Large intestine (tissue), 12 donors: ENCODE measurements around the gene KMT5B. TPM values are rescaled to one million over a fixed set of nuclear protein-coding genes. Genes with fewer than 3 reads are reported as not detected.
A peak's percentile ranks its signal among the peaks of the same experiment; 100 is the strongest.

ENCODE experiments used
- DNase-seq, 2 donors: peaks; one replicate each; pipeline versions ENCODE4 v3.0.0 to v3.0.0-alpha.2; 2013
- H3K27ac ChIP-seq: one replicate; pipeline ENCODE4 v1.5.1; 2013; ENCODE audit warnings: low read length
- H3K27me3 ChIP-seq: 2 replicates; pipeline ENCODE4 v1.6.1; 2013; ENCODE audit warnings: low read length; ENCODE audit not compliant: control insufficient read depth, insufficient read depth
- H3K36me3 ChIP-seq: 2 replicates; pipeline ENCODE4 v1.6.1; 2013; ENCODE audit warnings: low read length; ENCODE audit not compliant: control insufficient read depth, insufficient read depth
- H3K4me1 ChIP-seq: one replicate; pipeline ENCODE4 v1.6.1; 2013; ENCODE audit warnings: low read length; ENCODE audit not compliant: control insufficient read depth, insufficient read depth
- H3K4me3 ChIP-seq: one replicate; pipeline ENCODE4 v1.5.1; 2013; ENCODE audit warnings: low read length
- H3K9me3 ChIP-seq: one replicate; pipeline ENCODE4 v1.6.1; 2013; ENCODE audit warnings: mild to moderate bottlenecking, low read depth, low read length, moderate library complexity; ENCODE audit not compliant: control insufficient read depth
- WGBS: methylation state at CpG from one replicate; pipeline ENCODE4 v1.1.5; 2013; ENCODE audit warnings: low lambda C conversion rate; ENCODE audit not compliant: insufficient coverage; 5-methylcytosine and 5-hydroxymethylcytosine counted together
- long read RNA-seq, 11 donors: transcript quantifications; one replicate each; lab custom pipeline, GENCODE V29; 2026
- polyA plus RNA-seq: library from polyadenylated mRNA; unstranded; fragments of 120-200 nt; gene quantifications from one replicate; pipeline ENCODE4 v1.2.1, GENCODE V29; 2013

KMT5B gene
- polyA plus RNA-seq: 52.9 TPM
- long read RNA-seq, donor 1: 0 reads
- long read RNA-seq, donor 2, partial matches to known transcripts: 5 of 8 reads
- long read RNA-seq, donor 2, other reads (novel, unspliced or antisense): 0 of 8 reads
- long read RNA-seq, donor 3: 0 reads
- long read RNA-seq, donor 4, partial matches to known transcripts: 0 of 1 reads
- long read RNA-seq, donor 4, other reads (novel, unspliced or antisense): 0 of 1 reads
- long read RNA-seq, donor 5, partial matches to known transcripts: 0 of 2 reads
- long read RNA-seq, donor 5, other reads (novel, unspliced or antisense): 0 of 2 reads
- long read RNA-seq, donor 6, partial matches to known transcripts: 0 of 1 reads
- long read RNA-seq, donor 6, other reads (novel, unspliced or antisense): 0 of 1 reads
- long read RNA-seq, donor 7: 0 reads
- long read RNA-seq, donor 8: 0 reads
- long read RNA-seq, donor 9: 0 reads
- long read RNA-seq, donor 10, partial matches to known transcripts: 6 of 10 reads
- long read RNA-seq, donor 10, other reads (novel, unspliced or antisense): 0 of 10 reads
- long read RNA-seq, donor 11: 0 reads

GRCh38 chr11:68213135-68213515 is at the start of gene KMT5B:
TSS of gene KMT5B (minus strand) at chr11:68213296. CDS start at chr11:68190076, 23,220 bp downstream.
- Histone ChIP-seq H3K36me3 (no peaks in the 10 kb centered on the region), H3K4me1 (peaks cover 35% of the 10 kb centered on the region), H3K9me3 (peaks cover 3% of the 10 kb centered on the region), H3K27me3 (peaks cover 2% of the 10 kb centered on the region), H3K4me3 (peak within 1 kb of the TSS; percentile 86), H3K27ac (peak within 1 kb of the TSS; percentile 80)
- WGBS: no CpG with 5 or more reads among the region's 60 CpGs
- no peak for DNase-seq

DNA sequence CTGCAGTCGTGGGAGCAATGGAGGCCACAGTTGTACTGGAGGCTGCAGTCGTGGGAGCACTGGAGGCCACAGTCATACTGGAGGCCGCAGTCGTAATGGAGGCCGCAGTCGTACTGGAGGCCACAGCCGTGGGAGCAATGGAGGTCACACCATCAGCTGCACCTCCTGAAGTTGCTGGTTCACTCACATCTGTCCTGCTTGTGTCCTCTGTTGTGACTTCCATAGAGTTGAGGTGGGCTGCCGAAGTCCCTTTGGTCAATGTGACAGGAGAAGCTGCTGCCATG is 49.4 kb upstream of the KMT5B start:
- H3K4me1 ChIP-seq: peaks cover 6% of the 10 kb centered on the region
- H3K4me3 ChIP-seq: no peak overlapping the region
- no peaks in the 10 kb centered on the region for H3K27me3 ChIP-seq
- H3K36me3 ChIP-seq: peaks cover 71% of the 10 kb centered on the region
- no peak overlapping the region for H3K27ac ChIP-seq
- no peaks in the 10 kb centered on the region for H3K9me3 ChIP-seq
- DNase-seq: no peak
- no CpG with 5 or more reads among the region's 8 CpGs for WGBS

DNA sequence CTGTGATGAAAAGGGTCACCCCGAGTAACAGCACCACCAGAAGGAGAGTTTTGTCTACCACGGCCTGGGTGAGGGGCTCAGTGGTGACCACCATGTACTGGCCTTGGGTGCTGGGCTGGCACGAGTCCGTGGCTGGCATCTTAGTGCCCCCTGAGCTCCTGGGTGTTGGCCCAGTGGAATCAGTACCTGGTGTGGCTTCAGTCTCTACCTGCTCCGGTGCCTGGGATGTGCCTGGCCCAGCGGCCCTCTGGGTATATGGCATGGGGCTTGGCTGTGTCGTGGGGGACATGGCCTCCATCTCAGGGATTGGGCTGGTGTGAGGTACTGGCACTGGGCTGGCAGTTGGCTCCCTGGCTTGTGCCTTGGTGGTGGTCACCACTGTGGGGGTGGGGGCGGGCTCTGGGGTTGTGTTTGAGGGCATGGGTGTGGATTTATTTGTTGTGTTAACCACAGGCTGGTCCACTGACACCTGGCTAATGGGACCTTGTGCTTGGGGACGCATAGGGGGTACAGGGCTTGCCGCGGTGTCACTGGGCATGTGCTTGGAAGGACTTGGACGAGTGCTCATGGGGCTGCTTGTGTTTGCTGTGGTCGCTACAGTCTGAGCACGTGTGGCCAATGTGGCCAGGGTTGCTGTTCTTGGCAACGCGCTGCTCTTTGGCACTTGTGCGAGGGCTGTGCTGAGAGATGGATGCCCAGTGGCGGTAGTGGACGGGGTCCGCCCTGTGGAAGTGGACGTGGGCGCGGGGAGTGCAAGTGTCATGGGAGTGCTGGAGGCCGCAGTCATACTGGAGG is 48.9 kb upstream of the KMT5B start:
- Histone ChIP-seq H3K36me3 (peaks cover 66% of the 10 kb centered on the region), H3K27me3 (no peaks in the 10 kb centered on the region), H3K4me3 (no peak overlapping the region), H3K27ac (no peak overlapping the region), H3K4me1 (peaks cover 11% of the 10 kb centered on the region), H3K9me3 (no peaks in the 10 kb centered on the region)
- DNase-seq: no peak
- WGBS: no CpG with 5 or more reads among the region's 24 CpGs

DNA sequence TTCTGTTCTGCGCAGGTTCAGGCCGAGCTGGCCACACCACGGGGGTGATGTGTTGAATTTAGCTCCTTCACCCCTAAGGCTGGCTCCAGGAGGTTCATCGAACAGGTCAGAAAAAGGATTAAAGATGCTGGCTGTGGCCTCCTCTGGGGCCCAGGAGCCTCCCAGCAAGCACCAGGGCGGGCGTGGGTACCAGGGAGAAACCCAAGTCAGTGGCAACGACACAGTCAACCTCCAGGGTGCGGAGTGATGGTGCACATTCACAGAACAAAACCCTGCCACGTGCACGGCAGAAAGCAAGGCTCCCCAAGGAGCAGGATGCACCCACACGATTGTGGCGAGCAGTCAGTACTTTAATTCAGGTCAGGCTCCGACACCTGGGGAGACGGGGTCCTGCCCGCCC is 47.9 kb upstream of the KMT5B start:
- no peak overlapping the region for H3K4me3 ChIP-seq
- H3K36me3 ChIP-seq: peaks cover 57% of the 10 kb centered on the region
- WGBS: no CpG with 5 or more reads among the region's 15 CpGs
- no peak for DNase-seq
- no peaks in the 10 kb centered on the region for H3K27me3 ChIP-seq
- H3K27ac ChIP-seq: no peak overlapping the region
- no peaks in the 10 kb centered on the region for H3K9me3 ChIP-seq
- H3K4me1 ChIP-seq: peaks cover 16% of the 10 kb centered on the region

- Histone ChIP-seq H3K27ac (no peak overlapping the region), H3K4me1 (peaks cover 16% of the 10 kb centered on the region), H3K4me3 (no peak overlapping the region), H3K36me3 (peaks cover 52% of the 10 kb centered on the region), H3K9me3 (no peaks in the 10 kb centered on the region), H3K27me3 (no peaks in the 10 kb centered on the region)
- WGBS: no CpG with 5 or more reads among the region's 6 CpGs
- DNase-seq: no peak
Measured at GRCh38 chr11:68260484-68260883, 47.4 kb upstream of the KMT5B start.

DNA sequence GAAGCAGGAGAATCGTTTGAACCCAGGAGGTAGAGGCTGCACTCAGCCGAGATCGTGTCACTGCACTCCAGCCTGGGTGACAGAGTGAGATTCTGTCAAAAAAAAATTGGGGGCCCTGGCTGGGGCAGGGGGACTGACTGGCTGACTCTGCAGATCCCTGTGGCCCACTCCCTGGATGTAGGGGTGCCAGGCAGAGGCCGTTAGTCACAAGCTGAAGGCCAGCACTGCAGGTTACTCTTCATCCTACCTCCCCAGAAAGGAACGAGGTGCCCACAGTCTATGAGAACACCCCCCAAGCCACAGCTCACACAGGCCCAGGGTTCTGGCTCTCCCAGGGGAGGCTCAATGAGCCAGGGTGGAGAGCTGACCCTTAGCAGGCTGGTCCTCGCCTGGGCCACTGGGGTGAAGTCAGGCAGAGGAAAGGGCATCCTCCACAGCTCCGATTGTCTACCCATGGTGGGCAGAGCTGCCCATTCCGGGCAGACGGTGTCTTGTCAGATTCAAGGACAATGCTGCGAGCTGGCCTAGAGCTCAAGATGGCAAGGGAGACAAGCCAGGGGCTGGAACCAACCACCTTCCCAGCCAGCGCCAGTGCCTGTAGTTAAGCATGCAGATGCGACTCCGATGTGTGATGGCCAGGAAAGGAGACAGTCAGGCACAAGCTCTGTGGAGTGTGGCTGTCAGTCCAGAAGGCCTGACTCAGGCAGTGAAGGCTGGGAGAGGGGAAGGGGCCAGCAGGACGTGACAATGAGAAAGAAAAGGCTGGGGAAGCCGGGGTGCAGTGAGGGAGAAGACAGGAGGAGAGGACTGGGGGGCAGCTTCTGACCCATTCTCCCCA is 46.2 kb upstream of the KMT5B start:
- Histone ChIP-seq H3K27ac (no peak overlapping the region), H3K27me3 (no peaks in the 10 kb centered on the region), H3K4me1 (peaks cover 16% of the 10 kb centered on the region), H3K36me3 (peaks cover 43% of the 10 kb centered on the region), H3K4me3 (no peak overlapping the region), H3K9me3 (no peaks in the 10 kb centered on the region)
- DNase-seq: no peak
- 33% methylated on average over 1 of the region's 15 CpGs for WGBS

DNA sequence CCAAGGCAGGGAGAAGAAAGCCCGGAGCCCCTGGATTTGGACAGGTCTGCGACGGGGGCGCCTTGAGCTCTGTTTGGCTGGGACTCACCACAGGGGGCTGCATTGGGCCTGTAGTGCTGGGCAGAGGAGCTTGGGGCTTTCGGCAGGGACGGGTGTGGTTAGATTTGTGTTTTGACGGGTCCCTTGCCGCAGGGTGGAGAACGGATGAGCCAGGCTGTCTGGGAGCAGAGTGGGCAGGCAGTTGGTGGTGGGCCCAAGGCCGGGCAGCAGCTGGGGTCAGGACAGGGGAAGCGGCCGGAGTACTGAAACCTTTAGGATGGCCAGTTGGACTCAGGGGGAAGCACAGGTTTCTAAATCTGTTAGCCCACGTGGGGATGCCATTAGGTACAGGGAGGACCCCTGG is 45.3 kb upstream of the KMT5B start:
- Histone ChIP-seq H3K9me3 (no peaks in the 10 kb centered on the region), H3K36me3 (peaks cover 35% of the 10 kb centered on the region), H3K27ac (no peak overlapping the region), H3K4me1 (peaks cover 16% of the 10 kb centered on the region), H3K27me3 (no peaks in the 10 kb centered on the region), H3K4me3 (no peak overlapping the region)
- no CpG with 5 or more reads among the region's 13 CpGs for WGBS
- no peak for DNase-seq

DNA sequence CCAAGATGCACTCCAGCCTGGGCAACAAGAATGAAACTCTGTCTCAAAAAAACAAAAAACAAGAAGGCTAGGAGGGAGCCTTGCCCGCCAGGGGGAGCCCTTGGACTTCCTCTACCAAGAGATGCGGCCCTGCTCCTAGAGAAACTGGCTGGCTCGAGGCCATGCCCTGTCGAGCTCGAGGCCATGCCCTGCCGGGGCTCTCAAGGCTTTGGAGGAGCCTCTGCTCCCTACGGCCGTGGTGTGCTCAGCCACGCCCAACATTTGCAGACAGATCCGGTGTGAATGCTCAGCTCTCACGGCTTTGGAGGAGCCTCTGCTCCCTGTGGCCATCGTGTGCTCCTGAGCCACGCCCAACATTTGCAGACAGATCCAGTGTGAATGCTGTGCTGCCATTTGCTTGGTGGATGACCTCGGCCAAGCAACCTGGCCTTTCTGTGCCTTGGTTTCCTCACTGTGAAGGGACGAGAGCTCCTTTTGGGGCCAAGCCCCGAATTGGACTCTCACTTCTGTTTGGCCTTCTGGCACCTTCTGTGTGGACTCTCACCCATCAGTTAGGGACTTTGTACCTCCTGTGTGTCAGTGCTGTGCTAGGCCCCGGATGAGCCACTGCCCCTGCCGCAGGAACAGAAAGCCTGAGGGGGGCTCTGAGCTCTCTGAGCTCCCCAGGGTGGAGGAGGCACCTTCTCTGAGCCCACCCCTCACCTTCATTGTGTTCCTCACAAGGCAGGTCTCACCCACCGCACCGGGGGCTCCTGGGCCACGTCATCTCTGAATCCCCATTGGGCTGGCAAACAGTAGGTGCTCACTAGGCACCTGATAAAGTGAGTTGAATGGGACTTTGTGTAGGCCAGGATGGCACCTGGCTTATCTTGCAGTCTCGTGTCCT is 44.6 kb upstream of the KMT5B start:
- peaks cover 29% of the 10 kb centered on the region for H3K36me3 ChIP-seq
- no peak overlapping the region for H3K27ac ChIP-seq
- WGBS: no CpG with 5 or more reads among the region's 22 CpGs
- peaks cover 16% of the 10 kb centered on the region for H3K4me1 ChIP-seq
- H3K4me3 ChIP-seq: no peak overlapping the region
- H3K9me3 ChIP-seq: no peaks in the 10 kb centered on the region
- H3K27me3 ChIP-seq: no peaks in the 10 kb centered on the region
- DNase-seq: peak; percentile 84 to 86

GRCh38 chr11:68256331-68256741 is 43.2 kb upstream of the KMT5B start:
- peaks cover 16% of the 10 kb centered on the region for H3K4me1 ChIP-seq
- no peak overlapping the region for H3K4me3 ChIP-seq
- 100% methylated on average over 1 of the region's 9 CpGs for WGBS
- H3K27me3 ChIP-seq: no peaks in the 10 kb centered on the region
- peak in 1 of 2 donors; percentile 43 for DNase-seq
- no peaks in the 10 kb centered on the region for H3K9me3 ChIP-seq
- H3K27ac ChIP-seq: peak overlapping the region; percentile 17
- peaks cover 15% of the 10 kb centered on the region for H3K36me3 ChIP-seq
